Measurements from ENCODE around the gene MYL5.

MYL5 gene

GRCh38 chr4:677431-678293 lies 3.3 kb downstream of the MYL5 start:
- TF ChIP-seq, protein P1, sequence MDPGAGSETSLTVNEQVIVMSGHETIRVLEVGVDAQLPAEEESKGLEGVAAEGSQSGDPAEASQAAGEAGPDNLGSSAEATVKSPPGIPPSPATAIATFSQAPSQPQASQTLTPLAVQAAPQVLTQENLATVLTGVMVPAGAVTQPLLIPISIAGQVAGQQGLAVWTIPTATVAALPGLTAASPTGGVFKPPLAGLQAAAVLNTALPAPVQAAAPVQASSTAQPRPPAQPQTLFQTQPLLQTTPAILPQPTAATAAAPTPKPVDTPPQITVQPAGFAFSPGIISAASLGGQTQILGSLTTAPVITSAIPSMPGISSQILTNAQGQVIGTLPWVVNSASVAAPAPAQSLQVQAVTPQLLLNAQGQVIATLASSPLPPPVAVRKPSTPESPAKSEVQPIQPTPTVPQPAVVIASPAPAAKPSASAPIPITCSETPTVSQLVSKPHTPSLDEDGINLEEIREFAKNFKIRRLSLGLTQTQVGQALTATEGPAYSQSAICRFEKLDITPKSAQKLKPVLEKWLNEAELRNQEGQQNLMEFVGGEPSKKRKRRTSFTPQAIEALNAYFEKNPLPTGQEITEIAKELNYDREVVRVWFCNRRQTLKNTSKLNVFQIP (CRISPR knock-in tag; IDR thresholded peaks at IDR 0.05; ENCODE audit: borderline replicate concordance, low read depth): no peak
- TF ChIP-seq BACH2 (CRISPR knock-in tag; IDR thresholded peaks at IDR 0.05; ENCODE audit: borderline replicate concordance) (no peak), ZFP3 (CRISPR knock-in tag; IDR thresholded peaks at IDR 0.05) (no peak), ZC3H10 (CRISPR knock-in tag; IDR thresholded peaks at IDR 0.05) (no peak), ZFP30 (CRISPR knock-in tag; IDR thresholded peaks at IDR 0.05) (no peak), RARB (CRISPR knock-in tag; IDR thresholded peaks at IDR 0.05) (no peak), ARNTL (CRISPR knock-in tag; IDR thresholded peaks at IDR 0.05; ENCODE audit: borderline replicate concordance, low read depth) (no peak), ZNF8 (CRISPR knock-in tag; IDR thresholded peaks at IDR 0.05) (no peak), ISL1 (CRISPR knock-in tag; IDR thresholded peaks at IDR 0.05) (no peak), TCF4 (CRISPR knock-in tag; IDR thresholded peaks at IDR 0.05; ENCODE audit: borderline replicate concordance) (no peak), ZNF70 (CRISPR knock-in tag; IDR thresholded peaks at IDR 0.05) (no peak), TOX (CRISPR knock-in tag; IDR thresholded peaks at IDR 0.05; ENCODE audit: borderline replicate concordance) (no peak), CSDC2 (CRISPR knock-in tag; IDR thresholded peaks at IDR 0.05) (no peak), PPARA (CRISPR knock-in tag; IDR thresholded peaks at IDR 0.05; ENCODE audit: borderline replicate concordance) (no peak)
- TF ChIP-seq, protein P2, sequence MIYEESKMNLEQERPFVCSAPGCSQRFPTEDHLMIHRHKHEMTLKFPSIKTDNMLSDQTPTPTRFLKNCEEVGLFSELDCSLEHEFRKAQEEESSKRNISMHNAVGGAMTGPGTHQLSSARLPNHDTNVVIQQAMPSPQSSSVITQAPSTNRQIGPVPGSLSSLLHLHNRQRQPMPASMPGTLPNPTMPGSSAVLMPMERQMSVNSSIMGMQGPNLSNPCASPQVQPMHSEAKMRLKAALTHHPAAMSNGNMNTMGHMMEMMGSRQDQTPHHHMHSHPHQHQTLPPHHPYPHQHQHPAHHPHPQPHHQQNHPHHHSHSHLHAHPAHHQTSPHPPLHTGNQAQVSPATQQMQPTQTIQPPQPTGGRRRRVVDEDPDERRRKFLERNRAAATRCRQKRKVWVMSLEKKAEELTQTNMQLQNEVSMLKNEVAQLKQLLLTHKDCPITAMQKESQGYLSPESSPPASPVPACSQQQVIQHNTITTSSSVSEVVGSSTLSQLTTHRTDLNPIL (CRISPR knock-in tag; IDR thresholded peaks at IDR 0.05; ENCODE audit: low read depth): no peak
- TF ChIP-seq, protein P3, sequence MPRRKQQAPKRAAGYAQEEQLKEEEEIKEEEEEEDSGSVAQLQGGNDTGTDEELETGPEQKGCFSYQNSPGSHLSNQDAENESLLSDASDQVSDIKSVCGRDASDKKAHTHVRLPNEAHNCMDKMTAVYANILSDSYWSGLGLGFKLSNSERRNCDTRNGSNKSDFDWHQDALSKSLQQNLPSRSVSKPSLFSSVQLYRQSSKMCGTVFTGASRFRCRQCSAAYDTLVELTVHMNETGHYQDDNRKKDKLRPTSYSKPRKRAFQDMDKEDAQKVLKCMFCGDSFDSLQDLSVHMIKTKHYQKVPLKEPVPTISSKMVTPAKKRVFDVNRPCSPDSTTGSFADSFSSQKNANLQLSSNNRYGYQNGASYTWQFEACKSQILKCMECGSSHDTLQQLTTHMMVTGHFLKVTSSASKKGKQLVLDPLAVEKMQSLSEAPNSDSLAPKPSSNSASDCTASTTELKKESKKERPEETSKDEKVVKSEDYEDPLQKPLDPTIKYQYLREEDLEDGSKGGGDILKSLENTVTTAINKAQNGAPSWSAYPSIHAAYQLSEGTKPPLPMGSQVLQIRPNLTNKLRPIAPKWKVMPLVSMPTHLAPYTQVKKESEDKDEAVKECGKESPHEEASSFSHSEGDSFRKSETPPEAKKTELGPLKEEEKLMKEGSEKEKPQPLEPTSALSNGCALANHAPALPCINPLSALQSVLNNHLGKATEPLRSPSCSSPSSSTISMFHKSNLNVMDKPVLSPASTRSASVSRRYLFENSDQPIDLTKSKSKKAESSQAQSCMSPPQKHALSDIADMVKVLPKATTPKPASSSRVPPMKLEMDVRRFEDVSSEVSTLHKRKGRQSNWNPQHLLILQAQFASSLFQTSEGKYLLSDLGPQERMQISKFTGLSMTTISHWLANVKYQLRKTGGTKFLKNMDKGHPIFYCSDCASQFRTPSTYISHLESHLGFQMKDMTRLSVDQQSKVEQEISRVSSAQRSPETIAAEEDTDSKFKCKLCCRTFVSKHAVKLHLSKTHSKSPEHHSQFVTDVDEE (CRISPR knock-in tag; IDR thresholded peaks at IDR 0.05): no peak
- no peak for ATAC-seq

GRCh38 chr4:678331-679103 lies 4.2 kb downstream of the MYL5 start:
- TF ChIP-seq RARB (CRISPR knock-in tag; IDR thresholded peaks at IDR 0.05) (no peak), ZNF70 (CRISPR knock-in tag; IDR thresholded peaks at IDR 0.05) (no peak), ZFP30 (CRISPR knock-in tag; IDR thresholded peaks at IDR 0.05) (no peak), ESRRG (CRISPR knock-in tag; IDR thresholded peaks at IDR 0.05) (no peak), CSDC2 (CRISPR knock-in tag; IDR thresholded peaks at IDR 0.05) (no peak)
- TF ChIP-seq, protein P3 (CRISPR knock-in tag; IDR thresholded peaks at IDR 0.05): no peak
- no peak for ATAC-seq

- TF ChIP-seq ZFP30 (CRISPR knock-in tag; IDR thresholded peaks at IDR 0.05): no peak
- ATAC-seq: no peak
These were observed 4.8 kb downstream of the MYL5 start for GRCh38 chr4:679104-679481.

- TF ChIP-seq ZNF70 (CRISPR knock-in tag; IDR thresholded peaks at IDR 0.05): no peak
- TF ChIP-seq, protein P3 (CRISPR knock-in tag; IDR thresholded peaks at IDR 0.05): no peak
- ATAC-seq: no peak
These were observed 5.3 kb downstream of the MYL5 start for GRCh38 chr4:679629-680028.
